Calu3 (cell line): Measurements from ENCODE around the gene SH3RF3. TPM values are rescaled to one million over a fixed set of nuclear protein-coding genes. Genes with fewer than 3 reads are reported as not detected.

Source experiments
- BruUV-seq: library from RNA; stranded (reverse); fragments of 400-500 nt; replicated peaks from 2 replicates; lab custom pipeline; 2021; lab: Mats Ljungman, UMichigan
- CTCF ChIA-PET: fragments of 300-600 bp; sonication (Branson Sonifier 250); formaldehyde crosslinking; loops from one replicate; lab custom pipeline; 2022; ENCODE audit warnings: antibody characterized with exemption; lab: Charles Lee
- DNase-seq: peaks from one replicate; pipeline ENCODE4 v3.0.0; 2022
- H3K27ac Mint-ChIP-seq: one replicate; pipeline ENCODE4 v1.8.0; 2022; ENCODE audit warnings: mixed read lengths; ENCODE audit not compliant: unreplicated experiment
- H3K27me3 Mint-ChIP-seq: one replicate; pipeline ENCODE4 v1.8.0; 2022; ENCODE audit warnings: mixed read lengths; ENCODE audit not compliant: unreplicated experiment
- H3K36me3 Mint-ChIP-seq: one replicate; pipeline ENCODE4 v1.8.0; 2022; ENCODE audit warnings: mild to moderate bottlenecking, moderate library complexity, mixed read lengths; ENCODE audit not compliant: insufficient read depth, unreplicated experiment
- H3K4me1 Mint-ChIP-seq: one replicate; pipeline ENCODE4 v1.8.0; 2022; ENCODE audit warnings: mild to moderate bottlenecking, low read depth, mixed read lengths; ENCODE audit not compliant: unreplicated experiment
- H3K4me3 Mint-ChIP-seq: one replicate; pipeline ENCODE4 v1.8.0; 2022; ENCODE audit warnings: mild to moderate bottlenecking, low read depth, moderate library complexity, mixed read lengths; ENCODE audit not compliant: unreplicated experiment
- H3K9me3 Mint-ChIP-seq: one replicate; pipeline ENCODE4 v1.8.0; 2022; ENCODE audit warnings: low read depth, mixed read lengths; ENCODE audit not compliant: unreplicated experiment
- CTCF ChIP-seq: fragments of 200-600 bp; IDR thresholded peaks from one replicate; pipeline ENCODE4 v1.8.0; 2022; ENCODE audit warnings: antibody characterized with exemption; ENCODE audit not compliant: unreplicated experiment
- intact Hi-C: fragments of 100-400 bp; cut with micrococcal nuclease; formaldehyde crosslinking; loops from one replicate; pipeline ENCODE4 v1.10.0; 2022; ENCODE audit not compliant: unreplicated experiment
- total RNA-seq: library from RNA; stranded (reverse); gene quantifications from 2 replicates; pipeline ENCODE4 v1.2.3, GENCODE V29; 2022

Gene SH3RF3
- total RNA-seq, 1 experiment from 2014 or later: 0.17 TPM

GRCh38 chr2:109196081-109196875 lies 67.3 kb downstream of the SH3RF3 start:
- CTCF ChIA-PET: no interaction called here
- H3K4me1 Mint-ChIP-seq: no peaks in the 10 kb centered on the region
- TF ChIP-seq CTCF: no peak
- H3K4me3 Mint-ChIP-seq: no peak overlapping the region
- DNase-seq: no peak
- no TSS peak for BruUV-seq
- H3K36me3 Mint-ChIP-seq: no peaks in the 10 kb centered on the region
- peaks cover 60% of the 10 kb centered on the region for H3K27me3 Mint-ChIP-seq
- no peaks in the 10 kb centered on the region for H3K9me3 Mint-ChIP-seq
- H3K27ac Mint-ChIP-seq: no peak overlapping the region
- intact Hi-C loops: no loop called here

- BruUV-seq: no TSS peak
- intact Hi-C loops: no loop called here
- DNase-seq: no peak
- Mint-ChIP-seq H3K27me3 (peaks cover 60% of the 10 kb centered on the region), H3K4me3 (no peak overlapping the region), H3K36me3 (no peaks in the 10 kb centered on the region), H3K27ac (no peak overlapping the region), H3K9me3 (no peaks in the 10 kb centered on the region), H3K4me1 (no peaks in the 10 kb centered on the region)
- CTCF ChIA-PET: no interaction called here
- TF ChIP-seq CTCF: no peak
Observed at GRCh38 chr2:109197491-109198418, 68.8 kb downstream of the SH3RF3 start.

- Mint-ChIP-seq H3K9me3 (no peaks in the 10 kb centered on the region), H3K27me3 (peaks cover 61% of the 10 kb centered on the region), H3K36me3 (no peaks in the 10 kb centered on the region), H3K27ac (no peak overlapping the region), H3K4me3 (no peak overlapping the region), H3K4me1 (no peaks in the 10 kb centered on the region)
- no peak for TF ChIP-seq CTCF
- no TSS peak for BruUV-seq
- intact Hi-C loops: no loop called here
- DNase-seq: no peak
- CTCF ChIA-PET: no interaction called here
Observed at GRCh38 chr2:109199790-109200189, 70.8 kb downstream of the SH3RF3 start.

- peaks cover 61% of the 10 kb centered on the region for H3K27me3 Mint-ChIP-seq
Observed at GRCh38 chr2:109200616-109201464, 71.8 kb downstream of the SH3RF3 start.

More at GRCh38 chr2:109200616-109201464, 71.8 kb downstream of the SH3RF3 start:
- intact Hi-C loops: no loop called here
- H3K9me3 Mint-ChIP-seq: no peaks in the 10 kb centered on the region
- H3K4me3 Mint-ChIP-seq: no peak overlapping the region
- no peaks in the 10 kb centered on the region for H3K4me1 Mint-ChIP-seq
- no peak for DNase-seq
- TF ChIP-seq CTCF: no peak
- no TSS peak for BruUV-seq
- no peaks in the 10 kb centered on the region for H3K36me3 Mint-ChIP-seq
- CTCF ChIA-PET: no interaction called here
- H3K27ac Mint-ChIP-seq: no peak overlapping the region
